CD14-positive monocyte (primary cell): ENCODE measurements around the gene CFAP74. TPM values are rescaled to one million over a fixed set of nuclear protein-coding genes. Genes with fewer than 3 reads are reported as not detected.

ENCODE experiments used
- DNase-seq, 3 donors: peaks; one replicate each; pipeline ENCODE4 v3.0.0-alpha.2; 2011 to 2022
- H2AFZ ChIP-seq: 2 replicates; pipeline ENCODE4 v1.6.0; 2012; ENCODE audit warnings: mild to moderate bottlenecking, low read depth, low read length, inconsistent platforms; ENCODE audit not compliant: insufficient read depth, poor library complexity, severe bottlenecking
- H3K27ac ChIP-seq, 2 donors: 1 replicate in 1 of 2; 2 replicates in 1 of 2; pipeline ENCODE4 v1.5.1; 2012 to 2013; ENCODE audit warnings: low read length in 2 of 2, control low read depth in 1 of 2, inconsistent platforms in 1 of 2, low read depth in 1 of 2, mild to moderate bottlenecking in 1 of 2
- H3K27me3 ChIP-seq, 2 donors: one replicate each; pipeline versions ENCODE4 v1.6.0 to v1.6.1; 2011 to 2013; ENCODE audit warnings: low read length in 2 of 2; ENCODE audit not compliant: control insufficient read depth in 2 of 2, insufficient read depth in 2 of 2
- H3K36me3 ChIP-seq, 2 donors: replicated peaks in 1 of 2; 1 replicate in 1 of 2; 2 replicates in 1 of 2; pipeline versions ENCODE4 v1.5.1 to v1.6.1; 2012 to 2013; ENCODE audit warnings: low read length in 2 of 2, control low read depth in 1 of 2, inconsistent platforms in 1 of 2, mild to moderate bottlenecking in 1 of 2; ENCODE audit not compliant: insufficient read depth in 2 of 2, control insufficient read depth in 1 of 2
- H3K4me1 ChIP-seq, 2 donors: 1 replicate in 1 of 2; 2 replicates in 1 of 2; pipeline versions ENCODE4 v1.5.1 to v1.6.1; 2012 to 2013; ENCODE audit warnings: low read length in 2 of 2, control low read depth in 1 of 2, inconsistent platforms in 1 of 2, mild to moderate bottlenecking in 1 of 2, moderate library complexity in 1 of 2; ENCODE audit not compliant: insufficient read depth in 2 of 2, control insufficient read depth in 1 of 2
- H3K4me2 ChIP-seq: replicated peaks from 2 replicates; pipeline ENCODE3; 2012; ENCODE audit warnings: low read length, moderate library complexity, mild to moderate bottlenecking; ENCODE audit not compliant: poor library complexity, severe bottlenecking; ENCODE audit errors: extremely low read depth
- H3K4me3 ChIP-seq, 3 experiments: fragments of 200-600 bp in 1 of 3; sonication (generic) in 1 of 3; replicated peaks in 1 of 3; 1 replicate in 2 of 3; 2 replicates in 1 of 3; pipeline ENCODE4 v1.5.1; 2011 to 2013; ENCODE audit warnings: low read length in 3 of 3, mild to moderate bottlenecking in 3 of 3, control low read depth in 2 of 3, low read depth in 2 of 3, inconsistent platforms in 1 of 3, moderate library complexity in 1 of 3
- H3K79me2 ChIP-seq: 2 replicates; pipeline ENCODE4 v1.6.0; 2012; ENCODE audit warnings: mild to moderate bottlenecking, control low read depth, inconsistent platforms, low read length, moderate library complexity; ENCODE audit not compliant: insufficient read depth
- H3K9ac ChIP-seq: 2 replicates; pipeline ENCODE4 v1.6.0; 2017; ENCODE audit warnings: low read length, mild to moderate bottlenecking; ENCODE audit not compliant: insufficient read depth, poor library complexity, severe bottlenecking
- H3K9me3 ChIP-seq, 2 donors: replicated peaks in 1 of 2; 1 replicate in 1 of 2; 2 replicates in 1 of 2; pipeline versions ENCODE4 v1.5.1 to v1.6.1; 2012 to 2013; ENCODE audit warnings: low read length in 2 of 2, control low read depth in 1 of 2; ENCODE audit not compliant: control insufficient read depth in 1 of 2, insufficient read depth in 1 of 2
- H4K20me1 ChIP-seq: 2 replicates; pipeline ENCODE4 v1.6.0; 2012; ENCODE audit warnings: mild to moderate bottlenecking, low read length, control low read depth, moderate library complexity; ENCODE audit not compliant: insufficient read depth
- H3K27ac Mint-ChIP-seq, 7 donors: one replicate each; pipeline ENCODE4 v1.8.0; 2020; ENCODE audit warnings: mild to moderate bottlenecking in 7 of 7, mixed read lengths in 7 of 7, moderate library complexity in 6 of 7, inconsistent platforms in 2 of 7
- H3K27me3 Mint-ChIP-seq, 3 donors: one replicate each; pipeline ENCODE4 v1.8.0; 2021 to 2022; ENCODE audit warnings: low read depth in 3 of 3, mild to moderate bottlenecking in 3 of 3, mixed read lengths in 3 of 3, moderate library complexity in 3 of 3, inconsistent platforms in 1 of 3
- H3K36me3 Mint-ChIP-seq, 2 donors: one replicate each; pipeline ENCODE4 v1.8.0; 2020; ENCODE audit warnings: mixed read lengths in 2 of 2, inconsistent platforms in 1 of 2, mild to moderate bottlenecking in 1 of 2
- H3K4me1 Mint-ChIP-seq: one replicate; pipeline ENCODE4 v1.8.0; 2020; ENCODE audit warnings: mild to moderate bottlenecking, mixed read lengths
- H3K4me3 Mint-ChIP-seq, 2 donors: one replicate each; pipeline ENCODE4 v1.8.0; 2020; ENCODE audit warnings: mild to moderate bottlenecking in 2 of 2, mixed read lengths in 2 of 2, moderate library complexity in 1 of 2
- H3K9me3 Mint-ChIP-seq, 7 donors: one replicate each; pipeline ENCODE4 v1.8.0; 2020 to 2022; ENCODE audit warnings: mixed read lengths in 7 of 7, mild to moderate bottlenecking in 6 of 7, moderate library complexity in 6 of 7, inconsistent platforms in 2 of 7
- WGBS: methylation state at CpG from one replicate; pipeline ENCODE4 v1.1.5; 2013; ENCODE audit warnings: missing lambda C conversion rate; ENCODE audit not compliant: insufficient coverage; 5-methylcytosine and 5-hydroxymethylcytosine counted together
- intact Hi-C, 2 donors: fragments of 100-400 bp; cut with micrococcal nuclease; formaldehyde crosslinking; loops; one replicate each; pipeline versions ENCODE4 v1.15.0 to v1.15.1; 2023
- polyA plus RNA-seq, 3 donors: library from polyadenylated mRNA; depleted of rRNA in 1 of 3; unstranded in 2 of 3; stranded (reverse) in 1 of 3; fragments of 300-500 nt in 2 of 3; fragments of >200 nt in 1 of 3; fragmentation: Illumina TruSeq in 2 of 3; gene quantifications; 1 replicate in 2 of 3; 2 replicates in 1 of 3; pipeline ENCODE4 v1.2.3, GENCODE V29; 2012 to 2021
- TF ChIP-seq, protein P1 (sequence below): fragments of 200-600 bp; IDR thresholded peaks from one replicate; pipeline ENCODE4 v1.8.0; 2022; ENCODE audit warnings: antibody characterized with exemption, mild to moderate bottlenecking

The CFAP74 gene
- polyA plus RNA-seq, 3 donors = not detected

DNA sequence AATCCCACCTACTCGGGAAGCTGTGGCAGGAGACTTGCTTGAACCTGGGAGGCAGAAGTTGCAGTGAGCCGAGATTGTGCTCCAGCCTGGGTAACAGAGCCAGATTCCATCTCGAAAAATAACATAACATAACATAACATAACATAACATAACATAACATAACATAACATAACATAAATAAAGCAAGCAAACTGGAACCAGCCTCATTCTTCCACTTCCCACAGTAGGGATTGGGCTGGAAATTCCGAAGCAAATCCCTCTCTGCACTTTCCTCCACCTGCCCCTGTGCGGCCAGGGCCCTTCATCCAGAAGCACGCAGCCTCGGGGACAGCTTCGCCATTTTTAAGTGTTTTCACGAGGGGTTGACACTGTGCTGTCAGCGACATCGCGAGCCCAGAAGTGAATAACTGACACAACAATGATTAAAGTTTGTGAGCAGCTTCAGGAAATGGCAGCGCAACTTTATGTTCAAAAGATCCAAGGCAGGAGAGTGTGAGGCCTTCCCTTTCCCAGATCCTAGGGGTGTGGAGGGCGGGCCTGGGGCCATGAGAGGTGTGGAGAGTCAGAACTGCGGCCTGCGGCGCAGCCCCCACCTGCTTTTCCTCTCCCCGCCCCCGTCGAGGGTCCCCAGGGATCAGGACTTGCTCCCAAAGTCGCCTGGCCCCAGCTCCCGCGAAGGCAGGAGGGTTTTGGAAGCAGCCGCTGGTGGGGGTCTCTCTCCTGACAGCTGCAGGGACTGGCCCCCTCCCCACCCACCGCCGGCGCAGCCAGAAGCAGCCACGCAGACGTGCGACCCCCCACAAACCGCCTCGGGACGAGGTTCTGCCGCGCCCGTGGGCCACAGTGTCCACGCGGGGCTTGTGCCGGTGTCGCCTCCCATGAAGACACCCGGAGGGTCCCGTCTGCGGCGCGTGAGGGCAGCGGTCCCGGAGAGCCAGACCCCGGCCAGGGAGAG is 14.9 kb upstream of the CFAP74 start:
- H3K9me3 Mint-ChIP-seq = peaks cover 0 to 5% (median 3%) of the 10 kb centered on the region in 7 donors
- no peaks in the 10 kb centered on the region for H3K4me1 ChIP-seq
- no peak overlapping the region for H3K9ac ChIP-seq
- peak overlapping the region in 1 of 2 donors; percentile 77 for H3K4me3 Mint-ChIP-seq
- no peaks in the 10 kb centered on the region for H3K36me3 ChIP-seq
- peaks cover 9 to 64% of the 10 kb centered on the region in 2 donors for H3K27me3 ChIP-seq
- WGBS = 16% methylated on average over 27 of the region's 48 CpGs
- H3K36me3 Mint-ChIP-seq = peaks cover 0 to 3% of the 10 kb centered on the region in 2 donors
- H4K20me1 ChIP-seq = no peaks in the 10 kb centered on the region
- no peak for DNase-seq
- no peak overlapping the region for H3K27ac Mint-ChIP-seq
- no peaks in the 10 kb centered on the region for H3K79me2 ChIP-seq
- intact Hi-C loops = no loop called here
- H3K4me2 ChIP-seq = no peak overlapping the region
- no peak overlapping the region for H3K27ac ChIP-seq
- H3K4me1 Mint-ChIP-seq = no peaks in the 10 kb centered on the region
- H3K4me3 ChIP-seq = no peak overlapping the region
- H3K9me3 ChIP-seq = peaks cover 0 to 7% of the 10 kb centered on the region in 2 donors
- no peak overlapping the region for H2AFZ ChIP-seq
- peaks cover 66 to 72% (median 68%) of the 10 kb centered on the region in 3 donors for H3K27me3 Mint-ChIP-seq
- TF ChIP-seq, protein P1, sequence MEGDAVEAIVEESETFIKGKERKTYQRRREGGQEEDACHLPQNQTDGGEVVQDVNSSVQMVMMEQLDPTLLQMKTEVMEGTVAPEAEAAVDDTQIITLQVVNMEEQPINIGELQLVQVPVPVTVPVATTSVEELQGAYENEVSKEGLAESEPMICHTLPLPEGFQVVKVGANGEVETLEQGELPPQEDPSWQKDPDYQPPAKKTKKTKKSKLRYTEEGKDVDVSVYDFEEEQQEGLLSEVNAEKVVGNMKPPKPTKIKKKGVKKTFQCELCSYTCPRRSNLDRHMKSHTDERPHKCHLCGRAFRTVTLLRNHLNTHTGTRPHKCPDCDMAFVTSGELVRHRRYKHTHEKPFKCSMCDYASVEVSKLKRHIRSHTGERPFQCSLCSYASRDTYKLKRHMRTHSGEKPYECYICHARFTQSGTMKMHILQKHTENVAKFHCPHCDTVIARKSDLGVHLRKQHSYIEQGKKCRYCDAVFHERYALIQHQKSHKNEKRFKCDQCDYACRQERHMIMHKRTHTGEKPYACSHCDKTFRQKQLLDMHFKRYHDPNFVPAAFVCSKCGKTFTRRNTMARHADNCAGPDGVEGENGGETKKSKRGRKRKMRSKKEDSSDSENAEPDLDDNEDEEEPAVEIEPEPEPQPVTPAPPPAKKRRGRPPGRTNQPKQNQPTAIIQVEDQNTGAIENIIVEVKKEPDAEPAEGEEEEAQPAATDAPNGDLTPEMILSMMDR = no peak

- DNase-seq = no peak
- Histone ChIP-seq H3K27ac (no peak overlapping the region), H4K20me1 (no peaks in the 10 kb centered on the region), H2AFZ (no peak overlapping the region), H3K79me2 (no peaks in the 10 kb centered on the region), H3K4me2 (no peak overlapping the region), H3K9ac (no peak overlapping the region), H3K36me3 (no peaks in the 10 kb centered on the region), H3K9me3 (peaks cover 0 to 7% of the 10 kb centered on the region in 2 donors), H3K4me1 (no peaks in the 10 kb centered on the region), H3K27me3 (peaks cover 9 to 59% of the 10 kb centered on the region in 2 donors), H3K4me3 (no peak overlapping the region)
- Mint-ChIP-seq H3K36me3 (peaks cover 0 to 3% of the 10 kb centered on the region in 2 donors), H3K9me3 (peaks cover 0 to 5% (median 3%) of the 10 kb centered on the region in 7 donors), H3K27me3 (peaks cover 61 to 74% (median 62%) of the 10 kb centered on the region in 3 donors), H3K27ac (no peak overlapping the region), H3K4me1 (no peaks in the 10 kb centered on the region), H3K4me3 (no peak overlapping the region)
- TF ChIP-seq, protein P1 = no peak
- WGBS = 88% methylated on average over 5 of the region's 9 CpGs
- intact Hi-C loops = no loop called here
Observed at GRCh38 chr1:2016123-2016522, 12.5 kb upstream of the CFAP74 start.
